GM19395 (cell line): ENCODE results near the gene SDC3.

Source experiments
- ATAC-seq: cut with Tn5 transposase; IDR thresholded peaks from one replicate; pipeline ENCODE4 v1.9.1; 2021; ENCODE audit warnings: mild to moderate bottlenecking, moderate library complexity; ENCODE audit not compliant: unreplicated experiment

SDC3 gene

DNA sequence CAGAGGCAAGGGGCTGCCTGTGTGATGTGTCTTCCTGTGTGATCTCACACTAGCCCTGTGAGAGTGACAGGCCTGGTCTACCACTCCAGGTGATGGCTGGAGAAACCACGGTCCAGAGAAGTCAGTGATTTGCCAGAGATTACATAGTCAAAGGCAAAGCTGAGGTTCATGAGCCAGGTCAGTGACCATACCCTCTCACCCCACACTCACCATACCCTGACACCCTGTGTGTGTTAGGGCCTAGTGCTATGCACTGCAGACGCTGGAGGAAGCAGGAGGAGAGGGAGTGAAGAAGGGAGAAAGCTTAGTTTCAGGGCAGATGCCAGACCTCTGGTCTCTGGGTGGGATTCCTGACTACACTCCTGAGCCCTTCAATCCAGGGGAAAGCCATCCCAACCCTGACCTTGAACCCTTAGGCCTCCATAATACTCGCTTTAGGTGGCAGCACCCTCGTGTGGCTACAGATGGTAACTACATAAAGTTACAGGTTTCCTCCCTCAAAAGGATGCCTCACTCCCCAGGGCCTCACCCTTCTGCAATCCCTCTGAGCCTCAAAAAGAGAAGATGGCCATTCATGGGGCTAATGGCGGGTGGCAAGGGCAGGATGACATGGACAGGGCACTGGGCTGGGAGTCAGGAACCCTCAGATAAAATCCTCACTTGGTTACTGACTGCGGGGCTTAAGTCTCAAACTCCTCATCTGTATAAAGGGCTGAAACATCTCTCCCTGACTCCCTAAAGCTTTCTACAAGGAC is 20.8 kb upstream of the SDC3 start:
- ATAC-seq, result no peak

DNA sequence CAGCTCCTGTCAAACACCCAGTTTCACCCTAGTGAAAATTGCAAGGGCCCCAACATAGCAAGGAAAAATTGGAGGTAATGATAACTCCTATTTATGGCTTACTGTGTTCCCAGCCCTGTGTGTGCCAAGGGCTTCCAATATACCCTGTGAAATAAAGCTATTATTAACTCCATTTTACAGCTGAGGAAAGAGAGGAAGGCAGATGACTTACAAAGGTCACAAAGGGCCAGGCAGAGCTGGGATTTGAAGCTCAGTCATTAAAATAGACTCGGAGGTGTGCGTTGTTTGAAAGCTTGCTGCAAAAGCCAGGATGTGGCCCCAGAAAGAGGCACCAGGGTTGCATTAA is 20.2 kb upstream of the SDC3 start:
- no peak for ATAC-seq

DNA sequence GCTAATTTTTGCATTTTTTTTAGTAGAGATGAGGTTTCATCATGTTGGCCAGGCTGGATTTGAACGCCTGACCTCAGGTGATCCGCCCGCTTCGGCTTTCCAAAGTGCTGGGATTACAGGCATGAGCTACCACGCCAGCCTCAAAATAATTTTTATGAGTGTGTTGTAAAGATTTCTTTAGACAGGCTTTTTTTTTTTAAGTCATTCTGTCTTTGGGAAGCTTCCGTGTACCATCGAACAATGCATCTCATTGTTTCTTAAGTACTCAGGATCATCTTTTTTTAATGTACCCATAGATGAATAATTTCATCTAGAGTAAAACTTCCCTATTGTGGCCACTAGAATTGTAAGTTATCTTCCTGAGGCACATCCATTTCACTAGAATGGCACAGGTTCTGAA is 19.6 kb upstream of the SDC3 start:
- no peak for ATAC-seq

DNA sequence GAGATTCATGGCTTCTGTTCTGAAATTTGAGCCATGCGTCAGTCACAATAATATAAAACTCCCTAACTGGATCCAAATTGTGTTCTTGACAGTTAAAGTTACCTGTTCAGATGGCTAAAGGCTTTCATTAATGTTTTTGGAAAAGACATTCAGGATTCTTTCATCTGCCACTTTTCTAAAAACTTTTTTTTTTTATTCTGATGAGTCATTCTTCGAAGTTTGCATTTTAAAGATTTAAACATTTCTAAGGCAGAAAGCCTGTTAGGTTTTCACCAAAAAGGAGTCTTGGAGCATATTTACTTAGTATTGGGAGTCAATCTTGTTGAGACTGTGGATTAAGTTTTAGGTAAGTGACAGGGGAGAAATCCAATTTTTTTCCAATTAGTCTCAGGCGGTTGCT is 18.9 kb upstream of the SDC3 start:
- no peak for ATAC-seq

DNA sequence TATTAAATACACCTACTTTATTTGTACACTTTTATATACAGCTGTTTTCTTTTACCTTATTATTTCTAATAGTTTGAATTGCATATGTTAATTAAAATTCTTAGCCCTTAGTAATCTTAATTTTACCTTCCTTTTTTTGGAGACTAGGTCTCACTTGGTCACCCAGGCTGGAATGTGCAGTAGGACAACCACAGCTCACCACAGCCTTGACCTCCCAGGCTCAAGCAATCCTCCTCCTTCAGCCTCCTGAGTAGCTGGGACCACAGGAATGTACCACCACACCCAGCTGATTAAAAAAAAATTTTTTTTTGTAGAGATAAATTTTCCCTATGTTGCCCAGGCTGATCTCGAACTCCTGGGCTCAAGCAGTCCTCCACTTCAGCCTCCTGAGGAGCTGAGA is 15.0 kb upstream of the SDC3 start:
- ATAC-seq, result no peak

DNA sequence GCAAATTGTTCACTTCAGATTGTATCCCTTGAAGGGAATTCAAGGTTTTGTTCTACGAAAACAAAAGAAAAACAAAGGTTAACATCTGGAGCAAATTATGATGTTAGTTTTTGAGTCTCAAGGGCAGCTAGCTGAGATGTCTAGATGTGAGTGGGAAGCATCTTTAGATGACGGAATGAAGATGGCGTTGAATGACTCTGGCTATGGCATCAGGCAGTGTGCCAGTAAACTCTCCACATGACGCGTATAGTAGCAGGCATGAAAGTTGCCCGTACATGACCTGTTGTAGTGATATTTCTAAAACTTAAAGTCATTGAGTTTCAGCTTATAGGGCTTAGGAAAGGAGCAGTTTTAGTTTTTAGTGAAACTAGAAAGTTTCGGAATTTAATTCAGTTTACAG is 12.3 kb upstream of the SDC3 start:
- no peak for ATAC-seq

DNA sequence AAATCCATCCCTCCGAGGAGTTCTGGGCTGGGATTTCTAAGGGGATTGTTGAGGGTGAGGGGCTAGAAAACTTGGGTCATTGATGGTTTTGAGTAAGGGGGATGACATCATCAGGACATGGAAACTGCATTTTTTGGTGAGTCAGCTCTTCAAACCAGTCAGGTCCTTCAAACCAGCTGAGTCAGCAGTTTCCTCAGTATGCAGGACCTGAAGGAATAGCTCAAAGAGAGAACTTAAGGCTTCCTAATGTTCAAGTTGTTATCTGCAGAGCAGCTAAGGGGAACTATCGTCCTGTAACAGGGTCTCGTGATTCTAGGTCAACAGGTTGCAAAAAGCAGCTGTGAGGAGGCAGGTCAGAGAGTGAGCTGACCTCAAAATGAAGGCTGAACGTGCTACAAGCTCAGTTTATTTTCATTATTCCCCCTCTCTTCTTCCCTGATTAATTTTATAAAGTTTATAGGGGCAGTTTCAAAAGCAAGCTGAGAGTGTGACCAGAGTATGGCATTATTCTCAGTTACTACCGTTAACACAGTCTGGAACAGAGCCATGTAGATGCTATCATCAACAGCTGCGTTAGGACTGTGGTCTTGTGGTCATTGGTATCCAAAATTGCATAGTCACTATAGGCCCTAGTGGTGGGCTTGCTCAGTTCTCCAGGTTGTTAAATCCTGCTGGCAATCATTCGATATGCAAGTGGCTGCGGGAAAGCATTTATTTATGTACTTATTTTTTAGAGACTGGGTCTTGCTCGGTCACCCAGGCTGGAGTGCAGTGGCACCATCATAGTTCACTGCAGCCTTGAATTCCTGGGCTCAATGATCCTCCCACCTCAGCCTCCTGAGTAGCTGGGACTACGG is 10.7 kb upstream of the SDC3 start:
- ATAC-seq, result no peak

DNA sequence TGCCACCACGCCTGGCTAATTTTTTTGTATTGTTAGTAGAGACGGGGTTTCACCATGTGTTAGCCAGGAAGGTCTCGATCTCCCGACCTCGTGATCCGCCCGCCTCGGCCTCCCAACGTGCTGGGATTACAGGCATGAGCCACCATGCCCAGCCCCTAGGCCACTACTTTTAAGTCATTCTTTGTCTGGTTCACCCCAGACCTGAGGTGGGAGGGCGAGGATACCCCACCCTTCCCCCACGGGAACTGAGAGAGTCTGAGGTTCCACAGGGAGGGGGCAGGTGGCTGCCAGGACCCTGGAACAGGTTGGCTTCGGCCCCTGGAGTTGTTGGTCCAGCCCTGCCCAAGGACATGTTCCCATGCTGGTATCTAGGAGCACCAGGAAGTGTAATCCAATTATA is 7.7 kb upstream of the SDC3 start:
- ATAC-seq, result no peak

DNA sequence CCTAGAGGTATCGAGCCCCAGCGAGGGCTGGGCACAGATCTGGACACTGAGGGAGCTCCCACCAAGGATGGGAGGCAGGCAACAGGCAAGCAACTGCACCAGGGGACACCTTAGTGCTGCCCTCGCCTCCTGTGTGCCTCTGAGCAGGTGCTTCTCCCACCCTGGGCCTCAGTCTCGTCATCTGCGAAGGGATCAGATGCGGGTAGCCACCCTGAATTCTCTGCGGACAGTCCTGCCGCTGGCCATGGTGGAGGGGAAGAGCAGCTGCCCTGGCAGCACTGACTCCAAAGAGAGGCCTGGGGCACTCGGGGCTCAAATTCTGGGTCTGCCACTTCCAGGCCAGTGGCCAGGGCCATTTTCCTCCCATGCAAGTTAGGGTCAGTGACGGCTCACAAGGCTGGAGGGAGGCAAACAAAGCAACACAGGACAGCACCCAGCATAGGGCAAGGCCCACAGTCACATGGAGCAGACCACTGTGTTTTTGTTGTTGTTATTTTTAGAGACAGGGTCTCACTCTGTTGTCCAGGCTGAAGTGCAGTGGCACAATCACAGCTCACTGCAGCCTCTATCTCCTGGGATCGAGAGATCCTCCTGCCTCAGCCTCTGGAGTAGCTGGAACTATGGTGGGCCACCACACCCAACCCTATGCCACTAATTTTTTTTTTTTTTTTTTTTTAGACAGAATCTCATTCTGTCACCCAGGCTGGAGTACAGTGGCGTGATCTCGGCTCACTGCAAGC is 7.1 kb upstream of the SDC3 start:
- ATAC-seq, result no peak

DNA sequence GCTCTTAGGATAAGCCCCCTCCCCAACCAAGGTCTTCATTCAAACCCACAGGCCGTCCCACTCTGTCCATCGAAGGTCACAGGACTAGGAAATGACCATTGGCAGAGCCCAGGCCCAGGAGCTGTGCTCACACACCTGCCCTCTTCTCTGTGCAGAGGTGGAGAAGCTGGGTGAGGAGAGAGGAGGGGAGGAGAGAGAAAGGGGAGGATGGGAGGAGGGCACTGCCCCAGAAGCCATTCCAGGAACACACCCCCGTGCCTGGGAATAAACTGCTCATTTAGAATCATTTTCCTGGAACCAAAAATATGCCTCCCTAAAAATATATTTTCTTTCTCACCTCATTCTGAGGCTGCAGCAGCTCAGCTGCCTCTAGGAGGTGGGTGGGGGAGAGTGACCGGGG is 6.4 kb upstream of the SDC3 start:
- ATAC-seq, result no peak

DNA sequence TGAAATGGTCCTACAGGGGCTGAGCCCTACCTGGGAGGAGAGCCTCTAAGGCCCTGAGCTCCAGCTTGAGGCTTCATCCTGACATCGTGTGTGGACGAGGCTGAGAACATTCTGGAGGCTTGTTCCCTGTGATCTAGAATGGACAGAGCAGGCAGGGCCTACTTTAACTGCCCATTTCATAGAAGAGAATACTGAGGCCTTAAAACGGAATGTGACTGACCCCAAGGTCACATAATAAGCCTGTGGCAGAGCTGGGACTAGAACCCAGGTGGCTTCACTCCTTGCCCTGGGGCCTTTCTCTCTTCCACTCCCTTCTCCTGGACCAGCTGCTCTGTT is 6.0 kb upstream of the SDC3 start:
- no peak for ATAC-seq

DNA sequence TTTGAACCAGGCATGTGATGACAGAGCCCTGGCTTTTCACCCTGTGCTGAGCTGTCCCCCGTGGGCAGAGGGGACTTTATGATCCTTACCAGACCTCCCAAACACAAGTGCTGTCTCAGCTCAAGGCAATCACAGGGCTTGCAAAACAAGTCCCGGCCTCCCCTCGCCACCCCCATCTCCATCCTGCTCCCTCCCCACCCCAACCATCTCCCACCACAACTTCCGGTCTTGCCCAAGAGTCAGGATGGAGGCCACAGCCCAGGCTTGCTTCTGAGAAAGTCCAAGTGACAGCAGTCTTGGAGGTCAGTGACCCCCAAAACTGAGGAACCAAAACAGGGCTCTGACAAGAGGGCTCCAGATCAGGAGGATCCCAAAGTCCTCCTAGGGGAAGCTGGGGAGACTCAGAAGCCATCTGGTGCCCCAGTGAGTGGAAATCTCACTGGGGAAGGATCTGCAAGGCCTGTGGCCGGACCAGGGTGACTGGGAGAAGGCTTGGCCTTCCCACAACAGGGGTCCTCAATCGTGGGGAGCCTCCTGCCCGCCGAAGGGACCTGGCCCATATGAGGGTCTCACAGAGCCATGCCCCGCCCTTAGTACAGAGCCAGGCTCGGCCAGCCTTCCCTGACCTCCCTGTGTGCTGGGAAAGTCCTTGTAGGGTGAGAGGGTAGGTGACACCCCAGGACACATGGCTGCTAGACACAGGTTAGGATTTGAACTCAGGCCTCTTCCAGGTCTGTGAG is 4.5 kb upstream of the SDC3 start:
- no peak for ATAC-seq

DNA sequence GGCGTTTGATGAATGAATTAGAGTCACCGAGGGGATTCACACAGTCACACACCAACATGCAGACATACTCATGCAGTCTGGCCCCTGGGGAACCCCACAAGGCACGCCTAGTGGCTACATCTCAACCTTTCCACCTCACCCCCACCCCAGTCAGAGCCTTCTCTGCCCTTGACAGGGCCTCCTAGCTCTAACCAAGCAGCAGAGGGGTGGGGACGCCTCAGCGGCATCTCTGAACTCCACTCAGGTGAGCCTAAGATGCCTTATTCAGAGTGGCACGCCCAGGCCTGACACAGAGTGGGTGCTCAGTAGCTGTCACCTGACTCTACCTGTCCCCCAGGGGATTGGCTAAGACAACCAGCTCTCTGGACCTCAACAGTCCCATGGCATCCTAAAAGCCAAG is 3.7 kb upstream of the SDC3 start:
- no peak for ATAC-seq

DNA sequence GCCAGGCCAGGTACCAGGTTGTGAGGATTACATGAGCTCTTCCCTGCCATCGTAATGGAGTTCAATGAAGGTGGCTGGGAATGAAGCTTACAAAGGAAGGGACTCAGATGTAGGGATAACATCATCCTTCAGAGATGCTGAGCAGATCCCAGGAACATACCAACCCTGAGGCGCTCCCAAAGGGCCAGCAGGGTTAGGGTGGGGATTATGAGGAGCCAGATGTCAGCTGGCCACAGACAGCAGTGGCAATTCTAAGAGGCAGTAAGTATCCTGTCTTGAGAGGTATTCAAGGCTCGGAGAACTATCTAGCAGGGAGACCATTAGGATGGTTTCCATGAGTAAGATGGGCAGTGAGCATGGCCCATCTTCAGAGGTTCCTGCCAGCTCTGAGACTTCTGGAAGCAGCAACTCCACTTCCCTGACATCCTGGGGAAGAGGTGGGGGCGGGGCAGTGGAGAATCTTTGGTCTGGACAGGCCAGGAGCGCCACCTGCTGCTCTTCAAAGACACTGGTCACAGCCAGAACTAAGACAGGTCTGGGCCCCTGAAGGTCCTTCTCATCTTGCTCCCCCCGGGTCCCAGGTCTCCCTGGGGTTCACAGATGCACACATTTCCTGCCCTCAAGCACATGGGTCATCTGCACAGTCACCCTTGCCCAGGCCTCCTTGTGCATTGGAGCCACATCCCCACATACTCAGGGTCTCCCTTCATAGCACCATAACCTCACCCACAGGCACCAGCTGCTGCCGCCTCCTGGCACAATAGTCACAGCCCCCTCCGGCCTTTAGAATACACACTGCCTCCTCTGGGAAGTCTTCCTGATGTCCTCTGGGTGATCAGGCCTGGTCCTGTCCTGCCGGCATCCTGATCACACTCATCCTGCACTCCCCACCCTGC is 2.7 kb upstream of the SDC3 start:
- no peak for ATAC-seq

DNA sequence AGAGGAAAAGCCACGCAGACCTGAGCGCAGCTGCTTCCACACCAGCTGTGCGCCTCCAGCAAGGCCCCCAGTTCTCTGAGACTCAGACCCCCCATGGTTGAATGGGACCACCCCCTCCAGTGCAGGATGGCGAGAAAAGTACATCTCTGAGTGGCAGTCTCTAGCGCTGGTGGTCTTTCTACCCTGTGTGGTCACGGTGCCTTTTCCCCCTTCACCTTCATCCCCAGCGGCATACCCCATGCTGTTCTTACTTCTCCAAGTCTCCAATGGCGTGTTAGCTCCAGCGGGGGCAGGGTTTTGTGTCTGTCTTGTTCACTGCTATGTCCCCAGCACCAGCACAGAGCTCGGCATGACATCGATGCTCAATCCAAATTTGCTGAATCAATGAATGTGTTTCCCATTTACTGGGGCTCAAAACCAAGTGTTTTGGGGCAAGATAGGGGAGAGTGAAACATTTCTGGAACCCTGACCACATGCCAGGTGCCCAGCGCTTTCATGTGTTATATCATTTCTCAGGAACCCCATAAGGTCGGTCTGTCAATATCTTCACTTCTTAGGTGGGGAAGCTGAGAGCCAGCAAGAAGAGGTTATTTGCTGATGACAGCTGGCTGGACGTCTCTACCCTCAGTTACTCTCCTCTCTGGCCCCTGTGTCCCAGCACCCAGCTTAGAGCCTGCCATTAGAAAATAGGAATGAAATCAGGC is 959 bp upstream of the SDC3 start:
- no peak for ATAC-seq

DNA sequence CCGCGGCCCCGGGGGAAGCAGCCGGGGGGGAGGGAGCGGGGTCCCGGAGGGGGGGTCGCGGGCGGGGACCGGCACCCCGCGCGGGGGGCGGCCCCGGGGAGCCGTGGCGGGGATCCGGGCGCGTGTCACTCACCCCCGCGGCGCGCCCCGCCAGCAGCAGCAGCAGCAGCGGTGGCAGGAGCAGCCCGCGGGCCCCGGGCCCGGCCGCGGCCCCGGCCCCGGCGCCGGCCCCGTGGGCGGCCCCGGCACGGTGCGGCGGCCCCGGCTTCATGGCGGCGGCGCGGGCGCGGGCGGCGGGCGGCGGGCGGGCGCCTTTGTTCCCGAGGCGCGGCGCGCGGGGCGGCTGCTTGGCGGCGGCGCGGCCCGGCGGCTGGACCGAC is 252 bp downstream of the SDC3 start:
- no peak for ATAC-seq

DNA sequence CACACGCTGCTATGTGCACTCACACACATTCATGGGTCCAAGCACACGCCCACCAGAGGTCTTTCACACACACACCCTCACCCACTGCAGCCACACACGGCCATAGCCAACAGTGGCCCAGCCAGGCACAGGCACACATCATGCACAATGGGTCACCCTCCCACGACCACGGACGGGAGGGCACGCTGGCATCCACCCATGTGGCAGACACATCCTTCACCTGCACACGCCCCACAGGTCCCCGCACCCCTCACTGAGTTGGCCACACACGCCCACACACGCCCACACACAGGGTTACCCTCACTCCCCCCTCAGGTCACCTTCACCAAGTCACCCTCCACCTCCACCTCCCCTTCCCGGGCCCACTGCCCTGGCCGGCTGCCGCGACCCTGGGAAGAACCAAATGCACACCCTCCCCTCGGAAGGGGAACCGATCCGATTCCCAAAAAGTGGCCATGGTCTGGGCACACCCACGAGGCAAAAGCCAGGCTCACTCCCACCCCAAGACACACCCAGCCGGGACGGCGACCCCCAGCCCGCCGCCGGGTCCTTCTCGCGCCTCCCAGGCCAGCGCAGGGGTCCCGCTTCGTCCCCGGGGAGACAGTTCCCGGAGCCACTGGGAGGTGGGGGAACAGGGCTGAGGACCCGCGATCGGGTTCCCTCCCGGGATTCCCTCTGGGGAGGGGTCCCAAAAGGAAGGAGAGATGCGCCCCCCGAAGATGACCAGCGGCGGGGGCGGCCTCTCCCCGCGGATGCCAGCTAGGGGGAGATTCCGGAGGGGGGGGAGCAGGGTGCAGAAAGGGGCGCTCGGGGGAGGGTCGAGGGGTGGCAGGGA is 860 bp downstream of the SDC3 start:
- ATAC-seq, result no peak

DNA sequence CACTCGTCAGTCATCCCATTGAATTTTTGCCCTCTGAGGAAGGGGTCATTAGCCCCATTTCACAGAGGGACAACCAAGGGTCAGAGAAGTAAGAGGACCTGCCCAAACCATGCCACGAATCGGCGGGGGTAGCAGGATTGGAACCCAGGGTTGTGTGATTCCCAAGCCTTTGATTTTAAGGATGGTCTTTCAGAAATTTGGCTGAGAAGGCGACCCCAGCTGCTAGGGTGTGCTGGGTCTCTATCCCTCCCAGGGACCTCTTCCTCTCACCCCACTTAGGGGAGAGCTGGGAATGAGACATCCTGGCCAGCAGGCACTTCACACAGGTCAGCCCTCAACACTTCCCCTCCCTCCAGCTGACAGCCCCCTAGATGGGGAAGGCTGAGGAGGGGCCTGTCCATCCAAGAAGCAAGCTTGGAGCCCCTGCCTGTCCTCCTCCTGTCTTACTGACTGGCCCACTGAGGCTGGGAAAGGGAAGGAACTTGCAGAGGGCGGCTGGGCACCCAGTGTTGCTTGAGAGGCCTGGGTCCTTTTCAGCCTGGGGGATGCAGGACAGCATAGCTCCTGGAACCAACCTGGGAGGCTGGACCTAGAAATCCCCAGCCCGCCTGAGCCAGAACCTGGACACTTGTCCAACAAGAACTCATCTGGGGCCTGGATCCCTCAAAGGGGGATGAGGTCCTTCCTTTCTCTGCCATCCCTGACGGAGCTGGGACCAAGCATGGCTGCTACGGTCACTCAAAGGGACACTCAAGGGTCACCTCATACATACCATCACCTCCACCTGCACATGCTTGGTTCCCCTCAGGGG is 1.7 kb downstream of the SDC3 start:
- no peak for ATAC-seq
